Measurements from ENCODE around the gene CRNKL1.

Gene CRNKL1

DNA sequence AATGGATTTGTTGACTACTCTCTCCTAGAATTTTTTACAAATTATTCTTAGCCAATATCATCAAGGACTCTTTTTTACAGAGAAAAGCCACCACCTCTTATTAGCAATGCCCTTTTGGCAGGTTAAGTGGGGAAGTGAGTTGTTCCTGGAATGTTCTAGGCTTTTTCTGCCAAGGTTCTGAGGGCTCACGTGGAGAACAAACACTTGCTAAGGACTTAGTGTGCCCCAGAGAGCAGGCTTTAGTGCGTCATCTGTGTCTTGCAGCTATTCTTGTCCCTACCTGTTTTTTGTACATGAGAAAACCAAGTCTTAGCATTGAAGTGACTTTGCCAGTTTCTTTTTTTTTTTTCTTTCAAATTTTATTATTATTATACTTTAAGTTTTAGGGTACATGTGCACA is 33.5 kb upstream of the CRNKL1 start:
- Histone ChIP-seq H3K27ac (no peak overlapping the region), H3K4me3 (no peak overlapping the region), H3K4me2 (no peak overlapping the region), H3K27me3 (no peaks in the 10 kb centered on the region), H3K9me3 (replicated peaks in 1 of 11) (no peaks in the 10 kb centered on the region), H3K9ac (no peak overlapping the region), H3K4me1 (peaks cover 0 to 20% (median 9%) of the 10 kb centered on the region in 10 experiments; a peak in 13 of 20 replicates), H4K20me1 (no peaks in the 10 kb centered on the region), H3K36me3 (no peaks in the 10 kb centered on the region)
- TF ChIP-seq Cebpa-rat (IDR thresholded peaks at IDR 0.05), result no peak

- Histone ChIP-seq H3K9me3 (replicated peaks in 1 of 11) (no peaks in the 10 kb centered on the region), H3K4me3 (no peak overlapping the region), H3K27ac (no peak overlapping the region), H3K9ac (no peak overlapping the region), H3K27me3 (no peaks in the 10 kb centered on the region), H3K4me1 (peaks cover 0 to 20% (median 9%) of the 10 kb centered on the region in 10 experiments; a peak in 13 of 20 replicates), H4K20me1 (no peaks in the 10 kb centered on the region), H3K4me2 (no peak overlapping the region), H3K36me3 (no peaks in the 10 kb centered on the region)
- TF ChIP-seq Cebpa-rat (IDR thresholded peaks at IDR 0.05), result no peak
Measured at GRCh38 chr20:20085071-20085470, 32.8 kb upstream of the CRNKL1 start.

- Histone ChIP-seq H3K4me3 (no peak overlapping the region), H3K4me2 (no peak overlapping the region), H3K27ac (no peak overlapping the region), H4K20me1 (no peaks in the 10 kb centered on the region), H3K9ac (no peak overlapping the region), H3K27me3 (no peaks in the 10 kb centered on the region), H3K36me3 (no peaks in the 10 kb centered on the region), H3K4me1 (peaks cover 0 to 13% (median 7%) of the 10 kb centered on the region in 10 experiments; a peak in 13 of 20 replicates), H3K9me3 (replicated peaks in 1 of 11) (no peaks in the 10 kb centered on the region)
- TF ChIP-seq Cebpa-rat (IDR thresholded peaks at IDR 0.05), result no peak
Measured at GRCh38 chr20:20084296-20084752, 32.1 kb upstream of the CRNKL1 start.

DNA sequence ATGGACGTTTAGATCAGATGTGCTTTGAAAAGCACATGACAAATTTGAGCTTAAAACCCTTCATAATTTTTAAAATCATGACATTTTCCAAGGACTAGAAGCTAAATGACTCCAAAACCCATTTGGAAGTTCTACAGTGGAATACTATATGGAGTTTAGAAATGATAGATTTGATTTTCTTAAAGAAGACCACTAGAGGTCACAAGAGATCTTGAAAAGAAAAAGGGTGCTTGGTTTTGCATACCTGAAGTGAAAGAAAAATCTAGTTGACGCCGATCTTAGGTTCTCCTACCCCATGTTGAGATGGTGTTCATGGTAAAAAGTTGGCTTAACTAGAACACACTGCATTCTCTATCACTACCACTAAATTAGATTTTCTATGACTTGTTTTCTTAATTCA is 31.5 kb upstream of the CRNKL1 start:
- TF ChIP-seq Cebpa-rat (IDR thresholded peaks at IDR 0.05), result no peak
- H3K4me1 ChIP-seq, result peaks cover 0 to 8% (median 3%) of the 10 kb centered on the region in 10 experiments; a peak in 13 of 20 replicates
- H3K36me3 ChIP-seq, result no peaks in the 10 kb centered on the region
- H3K4me2 ChIP-seq, result no peak overlapping the region
- H3K27ac ChIP-seq, result no peak overlapping the region
- no peaks in the 10 kb centered on the region for H3K27me3 ChIP-seq
- no peaks in the 10 kb centered on the region for H3K9me3 ChIP-seq (replicated peaks in 1 of 11)
- H3K9ac ChIP-seq, result no peak overlapping the region
- no peak overlapping the region for H3K4me3 ChIP-seq
- H4K20me1 ChIP-seq, result no peaks in the 10 kb centered on the region

GRCh38 chr20:20079102-20079784 is 27.0 kb upstream of the CRNKL1 start:
- no peaks in the 10 kb centered on the region for H3K9me3 ChIP-seq (replicated peaks in 1 of 11)
- H4K20me1 ChIP-seq, result no peaks in the 10 kb centered on the region
- no peaks in the 10 kb centered on the region for H3K27me3 ChIP-seq
- H3K36me3 ChIP-seq, result no peaks in the 10 kb centered on the region
- H3K27ac ChIP-seq, result no peak overlapping the region
- H3K4me2 ChIP-seq, result no peak overlapping the region
- no peak for TF ChIP-seq Cebpa-rat (IDR thresholded peaks at IDR 0.05)
- H3K4me3 ChIP-seq, result no peak overlapping the region
- H3K4me1 ChIP-seq, result peaks cover 0 to 11% (median 7%) of the 10 kb centered on the region in 10 experiments; a peak in 12 of 20 replicates
- H3K9ac ChIP-seq, result no peak overlapping the region

- H3K4me1 ChIP-seq, result peaks cover 0 to 11% (median 7%) of the 10 kb centered on the region in 10 experiments; a peak in 12 of 20 replicates
Measured at GRCh38 chr20:20078041-20078440, 25.8 kb upstream of the CRNKL1 start.

GRCh38 chr20:20076297-20077065 is 24.2 kb upstream of the CRNKL1 start:
- no peak for TF ChIP-seq Cebpa-rat (IDR thresholded peaks at IDR 0.05)
- Histone ChIP-seq H3K4me1 (peaks cover 0 to 11% (median 7%) of the 10 kb centered on the region in 10 experiments; a peak in 12 of 20 replicates), H3K9ac (no peak overlapping the region), H3K36me3 (no peaks in the 10 kb centered on the region), H3K27me3 (no peaks in the 10 kb centered on the region), H3K4me3 (no peak overlapping the region), H3K4me2 (peak overlapping the region in 9 of 11 experiments; percentile 8 to 38 (median 23); a peak in 9 of 22 replicates), H3K27ac (peak overlapping the region in 3 of 11 experiments; percentile 18 to 35 (median 22); a peak in 1 of 22 replicates), H4K20me1 (no peaks in the 10 kb centered on the region), H3K9me3 (replicated peaks in 1 of 11) (no peaks in the 10 kb centered on the region)

More at GRCh38 chr20:20078041-20078440, 25.8 kb upstream of the CRNKL1 start:
- Histone ChIP-seq H3K27ac (no peak overlapping the region), H3K36me3 (no peaks in the 10 kb centered on the region), H4K20me1 (no peaks in the 10 kb centered on the region), H3K4me3 (no peak overlapping the region), H3K9ac (no peak overlapping the region), H3K9me3 (replicated peaks in 1 of 11) (no peaks in the 10 kb centered on the region), H3K4me2 (no peak overlapping the region), H3K27me3 (no peaks in the 10 kb centered on the region)
- TF ChIP-seq Cebpa-rat (IDR thresholded peaks at IDR 0.05), result no peak

DNA sequence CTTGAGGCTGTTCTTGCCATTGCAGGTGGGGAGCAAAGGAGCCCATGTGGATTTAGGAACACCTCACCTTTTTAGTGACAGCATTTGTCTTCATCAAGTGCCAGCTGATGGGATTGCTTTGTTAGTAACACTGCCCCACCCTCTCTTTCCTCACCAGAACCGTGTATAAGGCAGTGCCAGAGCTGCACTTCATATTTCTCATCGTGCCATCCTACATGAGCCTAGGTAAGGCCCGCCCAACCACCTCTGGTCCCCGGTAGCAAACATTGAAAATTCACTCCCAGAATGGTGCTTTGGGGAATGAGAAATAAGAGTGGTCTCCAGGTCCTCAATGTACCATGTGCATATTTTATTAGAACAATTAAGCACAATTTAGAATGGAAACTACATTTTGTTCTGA is 22.8 kb upstream of the CRNKL1 start:
- H3K9ac ChIP-seq, result no peak overlapping the region
- no peaks in the 10 kb centered on the region for H4K20me1 ChIP-seq
- no peak overlapping the region for H3K27ac ChIP-seq
- H3K4me2 ChIP-seq, result no peak overlapping the region
- no peak overlapping the region for H3K4me3 ChIP-seq
- H3K36me3 ChIP-seq, result no peaks in the 10 kb centered on the region
- no peaks in the 10 kb centered on the region for H3K9me3 ChIP-seq (replicated peaks in 1 of 11)
- TF ChIP-seq Cebpa-rat (IDR thresholded peaks at IDR 0.05), result no peak
- H3K4me1 ChIP-seq, result peaks cover 0 to 11% (median 7%) of the 10 kb centered on the region in 10 experiments; a peak in 12 of 20 replicates
- H3K27me3 ChIP-seq, result no peaks in the 10 kb centered on the region

GRCh38 chr20:20073801-20074371 is 21.6 kb upstream of the CRNKL1 start:
- no peak overlapping the region for H3K9ac ChIP-seq
- TF ChIP-seq Cebpa-rat (IDR thresholded peaks at IDR 0.05), result no peak
- no peaks in the 10 kb centered on the region for H3K27me3 ChIP-seq
- H3K4me1 ChIP-seq, result peaks cover 0 to 11% (median 7%) of the 10 kb centered on the region in 10 experiments; a peak in 12 of 20 replicates
- H3K27ac ChIP-seq, result no peak overlapping the region
- no peaks in the 10 kb centered on the region for H3K9me3 ChIP-seq (replicated peaks in 1 of 11)
- no peak overlapping the region for H3K4me2 ChIP-seq
- H3K36me3 ChIP-seq, result no peaks in the 10 kb centered on the region
- H4K20me1 ChIP-seq, result no peaks in the 10 kb centered on the region
- H3K4me3 ChIP-seq, result no peak overlapping the region

Measured in BLaER1 treated with 17β-estradiol and CSF1 and Interleukin-3, amounts not matched to agents 10 nM and 100 nM (cell line).